NB4 (cell line): Measurements from ENCODE around the gene SMIM11.

Experiments
- MYC ChIP-seq: IDR thresholded peaks from 2 replicates; pipeline ENCODE4 v1.6.1; 2011; ENCODE audit warnings: low read depth, low read length
- POLR2A ChIP-seq: IDR thresholded peaks from 2 replicates; pipeline ENCODE4 v1.6.1; 2011; ENCODE audit warnings: mild to moderate bottlenecking; ENCODE audit not compliant: insufficient read length; ENCODE audit errors: extremely low read depth
- TF ChIP-seq, protein P1 (sequence below): IDR thresholded peaks from one replicate; pipeline ENCODE4 v1.5.1; 2012; ENCODE audit warnings: low read depth, low read length
- TF ChIP-seq, protein P2 (sequence below): IDR thresholded peaks from 2 replicates; pipeline ENCODE4 v1.6.1; 2011; ENCODE audit warnings: low read depth, low read length

DNA sequence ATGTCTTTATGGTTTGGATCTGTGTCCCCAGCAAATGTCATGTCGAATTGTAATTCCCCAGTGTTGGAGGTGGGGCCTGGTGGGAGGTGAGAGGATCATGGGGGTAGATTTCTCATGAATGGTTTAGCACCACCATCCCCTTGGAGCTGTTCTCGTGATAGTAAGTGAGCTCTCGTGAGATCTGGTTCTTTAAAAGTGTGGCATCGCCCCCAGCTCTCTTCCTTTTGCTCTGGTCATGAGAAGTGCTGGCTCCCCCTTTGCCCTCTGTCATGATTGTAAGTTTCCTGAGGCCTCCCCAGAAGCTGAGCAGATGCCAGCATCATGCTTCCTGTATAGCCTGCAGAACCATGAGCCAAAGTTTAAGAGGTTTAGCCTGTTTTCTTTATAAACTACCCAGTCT is 22.8 kb upstream of the SMIM11 start:
- TF ChIP-seq, protein P1, sequence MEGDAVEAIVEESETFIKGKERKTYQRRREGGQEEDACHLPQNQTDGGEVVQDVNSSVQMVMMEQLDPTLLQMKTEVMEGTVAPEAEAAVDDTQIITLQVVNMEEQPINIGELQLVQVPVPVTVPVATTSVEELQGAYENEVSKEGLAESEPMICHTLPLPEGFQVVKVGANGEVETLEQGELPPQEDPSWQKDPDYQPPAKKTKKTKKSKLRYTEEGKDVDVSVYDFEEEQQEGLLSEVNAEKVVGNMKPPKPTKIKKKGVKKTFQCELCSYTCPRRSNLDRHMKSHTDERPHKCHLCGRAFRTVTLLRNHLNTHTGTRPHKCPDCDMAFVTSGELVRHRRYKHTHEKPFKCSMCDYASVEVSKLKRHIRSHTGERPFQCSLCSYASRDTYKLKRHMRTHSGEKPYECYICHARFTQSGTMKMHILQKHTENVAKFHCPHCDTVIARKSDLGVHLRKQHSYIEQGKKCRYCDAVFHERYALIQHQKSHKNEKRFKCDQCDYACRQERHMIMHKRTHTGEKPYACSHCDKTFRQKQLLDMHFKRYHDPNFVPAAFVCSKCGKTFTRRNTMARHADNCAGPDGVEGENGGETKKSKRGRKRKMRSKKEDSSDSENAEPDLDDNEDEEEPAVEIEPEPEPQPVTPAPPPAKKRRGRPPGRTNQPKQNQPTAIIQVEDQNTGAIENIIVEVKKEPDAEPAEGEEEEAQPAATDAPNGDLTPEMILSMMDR = no peak
- TF ChIP-seq MYC (no peak), POLR2A (no peak)
- TF ChIP-seq, protein P2, sequence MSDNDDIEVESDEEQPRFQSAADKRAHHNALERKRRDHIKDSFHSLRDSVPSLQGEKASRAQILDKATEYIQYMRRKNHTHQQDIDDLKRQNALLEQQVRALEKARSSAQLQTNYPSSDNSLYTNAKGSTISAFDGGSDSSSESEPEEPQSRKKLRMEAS = no peak
